Endodermal cell (in vitro differentiated cells): ENCODE results near the gene SKA2. TPM values are rescaled to one million over a fixed set of nuclear protein-coding genes. Genes with fewer than 3 reads are reported as not detected.

Source experiments
- DNase-seq: peaks from one replicate; pipeline ENCODE4 v3.0.0-alpha.2; 2017
- H3K27ac ChIP-seq: 2 replicates; pipeline ENCODE4 v1.5.1; 2013; ENCODE audit warnings: mild to moderate bottlenecking, low read depth, low read length, moderate library complexity
- H3K27me3 ChIP-seq: 2 replicates; pipeline ENCODE4 v1.6.1; 2013; ENCODE audit warnings: mild to moderate bottlenecking, low read length, moderate library complexity; ENCODE audit not compliant: insufficient read depth, control insufficient read depth, poor library complexity, severe bottlenecking
- H3K36me3 ChIP-seq: 2 replicates; pipeline ENCODE4 v1.7.0; 2013; ENCODE audit warnings: mild to moderate bottlenecking, low read length, moderate library complexity; ENCODE audit not compliant: control insufficient read depth, insufficient read depth
- H3K4me1 ChIP-seq: one replicate; pipeline ENCODE4 v1.7.0; 2013; ENCODE audit warnings: low read length; ENCODE audit not compliant: control insufficient read depth, insufficient read depth
- H3K4me3 ChIP-seq: 2 replicates; pipeline ENCODE4 v1.5.1; 2013; ENCODE audit warnings: mild to moderate bottlenecking, low read length, moderate library complexity
- H3K9ac ChIP-seq: 2 replicates; pipeline ENCODE4 v1.6.1; 2013; ENCODE audit warnings: mild to moderate bottlenecking, low read length, moderate library complexity; ENCODE audit not compliant: poor library complexity, severe bottlenecking; ENCODE audit errors: extremely low read depth
- H3K9me3 ChIP-seq: 2 replicates; pipeline ENCODE4 v1.6.1; 2013; ENCODE audit warnings: mild to moderate bottlenecking, low read length, moderate library complexity; ENCODE audit not compliant: control insufficient read depth
- H3K27ac Mint-ChIP-seq: 2 replicates; pipeline ENCODE4 v1.8.0; 2020; ENCODE audit warnings: mixed read lengths
- H3K27me3 Mint-ChIP-seq: 2 replicates; pipeline ENCODE4 v1.8.0; 2021; ENCODE audit warnings: mild to moderate bottlenecking, mixed read lengths; ENCODE audit not compliant: insufficient read depth
- H3K36me3 Mint-ChIP-seq: 2 replicates; pipeline ENCODE4 v1.8.0; 2020; ENCODE audit warnings: low read depth, mixed read lengths
- H3K4me1 Mint-ChIP-seq: 2 replicates; pipeline ENCODE4 v1.8.0; 2020; ENCODE audit warnings: mixed read lengths
- H3K4me3 Mint-ChIP-seq: 2 replicates; pipeline ENCODE4 v1.8.0; 2020; ENCODE audit warnings: mild to moderate bottlenecking, moderate library complexity, mixed read lengths
- H3K9me3 Mint-ChIP-seq: 2 replicates; pipeline ENCODE4 v1.8.0; 2020; ENCODE audit warnings: mild to moderate bottlenecking, mixed read lengths
- CTCF ChIP-seq: fragments of 200-600 bp; sonication (generic); conservative IDR thresholded peaks from 2 replicates; pipeline ENCODE4 v1.5.0; 2021; ENCODE audit warnings: antibody characterized with exemption, mild to moderate bottlenecking
- WGBS, 2 experiments: methylation state at CpG; one replicate each; pipeline versions ENCODE4 v1.1.5 to v1.1.7; 2013; ENCODE audit warnings: missing lambda C conversion rate in 2 of 2, mixed read lengths in 1 of 2; ENCODE audit not compliant: insufficient coverage in 1 of 2, insufficient read length in 1 of 2; 5-methylcytosine and 5-hydroxymethylcytosine counted together
- total RNA-seq, 2 donors: library from RNA; stranded (reverse); fragmentation: NEBNext Ultra II Directional in 1 of 2; extraction: Animal tissue kit (Norgen Biotek cat#: 25700) in 1 of 2; gene quantifications; 2 replicates in 1 of 2; 3 replicates in 1 of 2; pipeline ENCODE4 v1.2.1, GENCODE V29; 2021

SKA2 gene
- total RNA-seq, 2 donors from 2014 or later, result 62.4 to 67.3 TPM

DNA sequence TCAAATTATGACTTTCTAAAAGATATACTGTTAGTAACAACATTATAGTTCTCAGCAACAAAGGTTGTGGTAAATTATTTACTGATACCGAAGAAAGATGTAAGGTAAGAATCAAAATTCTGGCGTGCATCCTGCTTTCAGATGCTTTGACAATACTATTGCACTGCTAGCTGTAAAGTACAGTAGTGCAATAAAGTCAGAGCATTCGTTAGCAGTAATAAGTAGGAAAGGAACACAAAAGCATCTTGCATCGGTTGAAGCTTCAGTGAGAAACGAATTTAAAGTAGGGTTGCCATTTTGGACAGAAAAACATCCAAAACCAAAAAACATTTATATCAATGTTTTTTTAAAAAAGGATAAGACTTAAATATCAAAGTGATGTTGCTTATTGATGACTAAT, 4.0 kb downstream of the SKA2 start:
- 94 to 100% methylated on average over 2 to 4 of the region's 5 CpGs for WGBS, 2 experiments
- no peak overlapping the region for H3K4me3 Mint-ChIP-seq
- no peaks in the 10 kb centered on the region for H3K27me3 ChIP-seq
- peaks cover 10% of the 10 kb centered on the region for H3K4me1 ChIP-seq
- H3K4me1 Mint-ChIP-seq, result peaks cover 23% of the 10 kb centered on the region
- no peaks in the 10 kb centered on the region for H3K9me3 Mint-ChIP-seq
- H3K27ac Mint-ChIP-seq, result no peak overlapping the region
- no peak for TF ChIP-seq CTCF
- no peaks in the 10 kb centered on the region for H3K9me3 ChIP-seq
- DNase-seq, result no peak
- H3K27ac ChIP-seq, result no peak overlapping the region
- H3K36me3 Mint-ChIP-seq, result peaks cover 16% of the 10 kb centered on the region
- H3K27me3 Mint-ChIP-seq, result no peaks in the 10 kb centered on the region
- H3K9ac ChIP-seq, result no peak overlapping the region
- peaks cover 25% of the 10 kb centered on the region for H3K36me3 ChIP-seq
- peak overlapping the region; percentile 98 for H3K4me3 ChIP-seq

GRCh38 chr17:59149841-59150511, 5.0 kb downstream of the SKA2 start:
- no peaks in the 10 kb centered on the region for H3K27me3 Mint-ChIP-seq
- WGBS, 2 experiments, result 95% methylated on average over 3 to 5 of the region's 5 CpGs
- no peaks in the 10 kb centered on the region for H3K9me3 Mint-ChIP-seq
- Histone ChIP-seq H3K36me3 (peaks cover 33% of the 10 kb centered on the region), H3K9me3 (no peaks in the 10 kb centered on the region), H3K4me1 (peaks cover 10% of the 10 kb centered on the region), H3K27me3 (no peaks in the 10 kb centered on the region), H3K4me3 (no peak overlapping the region), H3K27ac (no peak overlapping the region), H3K9ac (no peak overlapping the region)
- peak; percentile 57 for DNase-seq
- H3K36me3 Mint-ChIP-seq, result peaks cover 23% of the 10 kb centered on the region
- no peak overlapping the region for H3K27ac Mint-ChIP-seq
- TF ChIP-seq CTCF, result peak; percentile 12
- peaks cover 23% of the 10 kb centered on the region for H3K4me1 Mint-ChIP-seq
- no peak overlapping the region for H3K4me3 Mint-ChIP-seq

- no peaks in the 10 kb centered on the region for H3K27me3 Mint-ChIP-seq
- Histone ChIP-seq H3K4me1 (peaks cover 10% of the 10 kb centered on the region), H3K27ac (no peak overlapping the region), H3K36me3 (peaks cover 40% of the 10 kb centered on the region), H3K9ac (no peak overlapping the region), H3K9me3 (no peaks in the 10 kb centered on the region), H3K27me3 (no peaks in the 10 kb centered on the region), H3K4me3 (no peak overlapping the region)
- H3K9me3 Mint-ChIP-seq, result no peaks in the 10 kb centered on the region
- peaks cover 29% of the 10 kb centered on the region for H3K36me3 Mint-ChIP-seq
- H3K27ac Mint-ChIP-seq, result no peak overlapping the region
- H3K4me3 Mint-ChIP-seq, result no peak overlapping the region
- DNase-seq, result peak; percentile 33
- 98% methylated on average over 2 of the region's 2 CpGs; no CpG with 5 or more reads in 1 of the 2 experiments for whole genome bisulfite sequencing, 2 experiments
- no peak for TF ChIP-seq CTCF
- peaks cover 23% of the 10 kb centered on the region for H3K4me1 Mint-ChIP-seq
These were observed 5.9 kb downstream of the SKA2 start for GRCh38 chr17:59149051-59149450.
